Fibroblast of lung (primary cell): ENCODE measurements around the gene CD226. TPM values are rescaled to one million over a fixed set of nuclear protein-coding genes. Genes with fewer than 3 reads are reported as not detected.

ENCODE experiments used
- DNase-seq, 2 donors: peaks; one replicate each; pipeline versions ENCODE4 v3.0.0 to v3.0.0-alpha.2; 2010; ENCODE audit warnings: low read depth in 2 of 2
- H2AFZ ChIP-seq: 2 replicates; pipeline ENCODE4 v1.5.1; 2012; ENCODE audit warnings: low read length, control low read depth, inconsistent platforms
- H3K27ac ChIP-seq: 2 replicates; pipeline ENCODE4 v1.5.1; 2011; ENCODE audit warnings: low read length, control low read depth; ENCODE audit not compliant: insufficient read depth
- H3K27me3 ChIP-seq: 2 replicates; pipeline ENCODE4 v1.5.1; 2011; ENCODE audit warnings: mild to moderate bottlenecking, low read length; ENCODE audit not compliant: control insufficient read depth, insufficient read depth
- H3K36me3 ChIP-seq: 2 replicates; pipeline ENCODE4 v1.5.1; 2011; ENCODE audit warnings: low read length; ENCODE audit not compliant: control insufficient read depth, insufficient read depth
- H3K4me1 ChIP-seq: 2 replicates; pipeline ENCODE4 v1.5.1; 2011; ENCODE audit warnings: low read length; ENCODE audit not compliant: control insufficient read depth, insufficient read depth; ENCODE audit errors: extremely low read depth
- H3K4me2 ChIP-seq: 2 replicates; pipeline ENCODE4 v1.5.1; 2011; ENCODE audit warnings: low read length, control low read depth; ENCODE audit not compliant: insufficient read depth; ENCODE audit errors: extremely low read depth
- H3K4me3 ChIP-seq, 4 experiments: fragments of 200-600 bp in 1 of 4; sonication (generic) in 1 of 4; replicated peaks in 1 of 4; 2 replicates each; pipeline ENCODE4 v1.5.1; 2011 to 2016; ENCODE audit warnings: low read length in 4 of 4, low read depth in 3 of 4, mild to moderate bottlenecking in 3 of 4, control low read depth in 2 of 4, inconsistent platforms in 1 of 4, mixed read lengths in 1 of 4; ENCODE audit not compliant: insufficient read depth in 1 of 4; ENCODE audit errors: control extremely low read depth in 1 of 4
- H3K79me2 ChIP-seq: 2 replicates; pipeline ENCODE4 v1.5.1; 2012; ENCODE audit warnings: mild to moderate bottlenecking, low read length, inconsistent platforms; ENCODE audit not compliant: control insufficient read depth, insufficient read depth
- H3K9ac ChIP-seq: 2 replicates; pipeline ENCODE4 v1.5.1; 2011; ENCODE audit warnings: mild to moderate bottlenecking, low read length, control low read depth; ENCODE audit not compliant: insufficient read depth
- H3K9me3 ChIP-seq: 2 replicates; pipeline ENCODE4 v1.5.1; 2012; ENCODE audit warnings: low read depth, low read length; ENCODE audit not compliant: control insufficient read depth, insufficient read depth
- H4K20me1 ChIP-seq: 2 replicates; pipeline ENCODE4 v1.5.1; 2011; ENCODE audit warnings: low read length; ENCODE audit not compliant: control insufficient read depth, insufficient read depth; ENCODE audit errors: extremely low read depth
- EZH2 ChIP-seq: IDR thresholded peaks from 2 replicates; pipeline ENCODE4 v1.5.1; 2012; ENCODE audit warnings: low read length, control low read depth, mild to moderate bottlenecking; ENCODE audit errors: missing control alignments
- polyA plus RNA-seq, 2 donors: library from polyadenylated mRNA; depleted of rRNA in 1 of 2; stranded (reverse) in 1 of 2; unstranded in 1 of 2; fragments of >200 nt; gene quantifications; 2 replicates each; pipeline ENCODE4 v1.2.1, GENCODE V29; 2011 to 2012; ENCODE audit warnings: missing spikeins in 1 of 2
- total RNA-seq: library from RNA; depleted of rRNA; stranded (reverse); fragments of >200 nt; gene quantifications from 2 replicates; pipeline ENCODE4 v1.2.1, GENCODE V29; 2014
- TF ChIP-seq, protein P1 (sequence below), 2 donors: IDR thresholded peaks in 1 of 2; conservative IDR thresholded peaks in 1 of 2; 1 replicate in 1 of 2; 2 replicates in 1 of 2; pipeline ENCODE4 v1.5.1; 2011 to 2012; ENCODE audit warnings: low read length in 2 of 2, control low read depth in 1 of 2, inconsistent platforms in 1 of 2, low read depth in 1 of 2, mild to moderate bottlenecking in 1 of 2

The CD226 gene
- total and polyA plus RNA-seq, 2 donors (not counting 1 experiment from before 2014, with no cell fraction given), result 0.33 to 0.42 TPM

DNA sequence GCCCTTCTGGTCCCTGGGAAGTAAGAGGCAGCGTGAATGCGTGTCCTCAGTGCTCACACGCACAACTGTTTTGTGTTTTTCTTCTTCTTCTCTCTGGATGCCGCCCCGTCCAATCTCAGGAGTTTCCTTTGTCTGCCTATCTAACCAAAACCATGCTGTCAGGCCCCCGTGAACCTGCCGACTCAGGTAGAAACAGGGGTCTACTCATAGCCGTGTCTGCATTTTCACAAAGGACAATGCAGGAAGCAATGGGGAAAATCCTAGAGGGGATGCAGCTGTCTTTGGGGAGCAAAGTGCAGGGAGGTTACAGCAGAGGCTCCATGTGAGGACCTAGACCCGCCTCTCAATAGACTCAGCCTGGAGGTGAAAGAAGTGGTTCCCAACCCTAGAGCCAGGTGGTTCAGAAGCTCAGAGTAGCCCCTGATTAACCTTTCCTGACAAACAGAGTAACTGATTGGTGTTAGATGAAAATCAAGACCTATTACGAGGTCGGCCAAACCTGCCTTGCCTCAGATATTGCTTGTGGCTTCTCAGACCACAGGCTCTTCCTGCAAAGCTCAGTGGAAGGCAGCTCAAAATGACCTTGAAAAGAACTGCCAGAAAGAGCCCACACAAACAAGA lies 49.3 kb downstream of the CD226 start:
- H4K20me1 ChIP-seq, result no peaks in the 10 kb centered on the region
- no peak overlapping the region for H3K4me2 ChIP-seq
- H3K36me3 ChIP-seq, result no peaks in the 10 kb centered on the region
- H3K79me2 ChIP-seq, result no peaks in the 10 kb centered on the region
- no peak overlapping the region for H3K9ac ChIP-seq
- H3K27me3 ChIP-seq, result no peaks in the 10 kb centered on the region
- H2AFZ ChIP-seq, result no peak overlapping the region
- H3K27ac ChIP-seq, result no peak overlapping the region
- H3K9me3 ChIP-seq, result no peaks in the 10 kb centered on the region
- no peak for TF ChIP-seq EZH2
- TF ChIP-seq, protein P1, sequence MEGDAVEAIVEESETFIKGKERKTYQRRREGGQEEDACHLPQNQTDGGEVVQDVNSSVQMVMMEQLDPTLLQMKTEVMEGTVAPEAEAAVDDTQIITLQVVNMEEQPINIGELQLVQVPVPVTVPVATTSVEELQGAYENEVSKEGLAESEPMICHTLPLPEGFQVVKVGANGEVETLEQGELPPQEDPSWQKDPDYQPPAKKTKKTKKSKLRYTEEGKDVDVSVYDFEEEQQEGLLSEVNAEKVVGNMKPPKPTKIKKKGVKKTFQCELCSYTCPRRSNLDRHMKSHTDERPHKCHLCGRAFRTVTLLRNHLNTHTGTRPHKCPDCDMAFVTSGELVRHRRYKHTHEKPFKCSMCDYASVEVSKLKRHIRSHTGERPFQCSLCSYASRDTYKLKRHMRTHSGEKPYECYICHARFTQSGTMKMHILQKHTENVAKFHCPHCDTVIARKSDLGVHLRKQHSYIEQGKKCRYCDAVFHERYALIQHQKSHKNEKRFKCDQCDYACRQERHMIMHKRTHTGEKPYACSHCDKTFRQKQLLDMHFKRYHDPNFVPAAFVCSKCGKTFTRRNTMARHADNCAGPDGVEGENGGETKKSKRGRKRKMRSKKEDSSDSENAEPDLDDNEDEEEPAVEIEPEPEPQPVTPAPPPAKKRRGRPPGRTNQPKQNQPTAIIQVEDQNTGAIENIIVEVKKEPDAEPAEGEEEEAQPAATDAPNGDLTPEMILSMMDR (conservative IDR thresholded peaks at IDR 0.05 in 1 of 2, IDR thresholded peaks at IDR 0.05 in 1 of 2; ENCODE audit: low read depth in 1 of 2, low read length in 2 of 2), result no peak
- no peaks in the 10 kb centered on the region for H3K4me1 ChIP-seq
- H3K4me3 ChIP-seq, result no peak overlapping the region
- peak in 1 of 2 donors; percentile 62 for DNase-seq

DNA sequence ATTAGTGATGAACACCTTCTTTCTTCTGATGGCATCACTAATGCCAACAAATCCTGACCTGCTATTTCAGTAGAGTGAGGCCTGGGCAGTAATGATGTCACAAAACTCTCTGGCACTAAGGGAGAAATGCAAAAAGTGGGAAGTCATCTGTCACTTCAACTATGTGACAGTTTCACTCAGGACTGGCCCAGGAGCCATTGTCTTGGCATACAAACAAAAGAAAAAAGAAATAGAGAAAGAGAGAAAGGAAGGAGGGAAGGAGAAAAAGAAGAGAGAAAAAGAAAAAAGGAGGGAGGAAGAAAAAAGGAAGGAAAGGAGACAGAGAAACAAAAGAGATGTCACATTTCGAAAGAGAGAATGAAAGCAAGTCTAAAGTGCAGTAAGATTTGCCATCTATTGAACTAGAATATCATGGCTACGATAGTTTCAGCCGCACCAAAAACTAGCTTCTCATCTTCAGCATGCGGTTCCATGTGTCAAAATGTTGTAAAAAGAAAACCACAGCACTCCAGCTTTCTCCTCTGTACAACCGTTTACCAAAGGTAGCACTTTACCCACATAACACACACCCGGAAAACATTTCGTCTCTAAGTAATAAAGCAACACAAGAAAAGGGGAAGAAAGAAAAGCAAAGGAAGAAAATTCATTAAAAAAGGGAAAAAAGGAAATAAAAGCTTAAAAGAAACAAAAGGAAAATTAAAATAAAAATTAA lies 50.1 kb downstream of the CD226 start:
- H3K27me3 ChIP-seq, result no peaks in the 10 kb centered on the region

More for the DNA sequence above, 50.1 kb downstream of the CD226 start:
- H3K4me1 ChIP-seq, result no peaks in the 10 kb centered on the region
- H3K9me3 ChIP-seq, result no peaks in the 10 kb centered on the region
- no peaks in the 10 kb centered on the region for H3K79me2 ChIP-seq
- H3K4me2 ChIP-seq, result no peak overlapping the region
- H3K36me3 ChIP-seq, result no peaks in the 10 kb centered on the region
- H2AFZ ChIP-seq, result no peak overlapping the region
- DNase-seq, result no peak
- H3K4me3 ChIP-seq, result no peak overlapping the region
- no peaks in the 10 kb centered on the region for H4K20me1 ChIP-seq
- no peak overlapping the region for H3K9ac ChIP-seq
- TF ChIP-seq, protein P1 (conservative IDR thresholded peaks at IDR 0.05 in 1 of 2, IDR thresholded peaks at IDR 0.05 in 1 of 2; ENCODE audit: low read depth in 1 of 2, low read length in 2 of 2), result no peak
- no peak for TF ChIP-seq EZH2
- no peak overlapping the region for H3K27ac ChIP-seq
